ENCODE data around the gene FANCB. TPM values are rescaled to one million over a fixed set of nuclear protein-coding genes. Genes with fewer than 3 reads are reported as not detected.

The FANCB gene
- total and polyA plus RNA-seq, 9 of the 15 experiments (the other 6 are each of a cell fraction or from before 2014, with no cell fraction given), result 6.5 to 21.3 (median 14.6) TPM

DNA sequence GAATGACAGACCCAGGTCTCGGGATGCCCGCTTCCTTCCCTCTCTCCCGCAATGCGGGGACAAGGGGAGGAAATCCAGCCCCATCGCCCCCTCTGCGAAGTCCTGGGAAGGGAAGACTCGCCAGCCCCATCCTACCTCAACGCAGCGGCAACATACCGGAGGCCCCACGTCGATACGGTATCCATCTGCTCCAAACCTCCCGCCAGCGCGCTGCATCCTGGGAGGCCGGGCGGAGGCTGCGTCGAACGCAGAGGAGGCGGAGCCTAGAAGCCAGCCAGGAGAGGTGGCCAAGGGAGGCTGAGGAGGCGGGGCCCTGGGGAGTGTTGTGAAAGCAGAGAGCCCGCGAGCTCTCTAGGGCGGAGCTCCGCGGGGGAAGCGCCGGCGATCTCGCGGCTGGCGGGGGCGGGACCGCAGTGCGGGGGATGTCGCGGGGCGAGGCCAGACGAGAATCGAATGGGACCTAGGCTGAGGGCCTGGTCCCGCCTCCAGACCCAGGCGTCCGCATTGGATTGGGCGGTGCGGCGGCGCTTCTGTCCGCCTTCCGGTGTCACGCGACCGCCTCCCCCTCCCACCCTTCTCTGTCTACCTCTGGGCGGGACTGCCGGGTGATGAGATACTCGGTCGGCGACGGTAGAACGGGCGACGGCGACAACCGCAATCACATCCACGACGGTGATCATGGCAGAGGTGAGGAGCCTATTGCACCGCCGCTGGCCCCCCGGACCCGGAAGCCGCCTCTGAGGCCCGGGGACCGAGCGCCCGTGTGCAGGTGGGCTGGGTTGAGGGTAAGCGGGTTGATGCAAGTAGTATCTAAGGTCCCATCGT, at the start of gene FANCB, which contains the start of gene MOSPD2 (continued):
- TF ChIP-seq, protein P1, sequence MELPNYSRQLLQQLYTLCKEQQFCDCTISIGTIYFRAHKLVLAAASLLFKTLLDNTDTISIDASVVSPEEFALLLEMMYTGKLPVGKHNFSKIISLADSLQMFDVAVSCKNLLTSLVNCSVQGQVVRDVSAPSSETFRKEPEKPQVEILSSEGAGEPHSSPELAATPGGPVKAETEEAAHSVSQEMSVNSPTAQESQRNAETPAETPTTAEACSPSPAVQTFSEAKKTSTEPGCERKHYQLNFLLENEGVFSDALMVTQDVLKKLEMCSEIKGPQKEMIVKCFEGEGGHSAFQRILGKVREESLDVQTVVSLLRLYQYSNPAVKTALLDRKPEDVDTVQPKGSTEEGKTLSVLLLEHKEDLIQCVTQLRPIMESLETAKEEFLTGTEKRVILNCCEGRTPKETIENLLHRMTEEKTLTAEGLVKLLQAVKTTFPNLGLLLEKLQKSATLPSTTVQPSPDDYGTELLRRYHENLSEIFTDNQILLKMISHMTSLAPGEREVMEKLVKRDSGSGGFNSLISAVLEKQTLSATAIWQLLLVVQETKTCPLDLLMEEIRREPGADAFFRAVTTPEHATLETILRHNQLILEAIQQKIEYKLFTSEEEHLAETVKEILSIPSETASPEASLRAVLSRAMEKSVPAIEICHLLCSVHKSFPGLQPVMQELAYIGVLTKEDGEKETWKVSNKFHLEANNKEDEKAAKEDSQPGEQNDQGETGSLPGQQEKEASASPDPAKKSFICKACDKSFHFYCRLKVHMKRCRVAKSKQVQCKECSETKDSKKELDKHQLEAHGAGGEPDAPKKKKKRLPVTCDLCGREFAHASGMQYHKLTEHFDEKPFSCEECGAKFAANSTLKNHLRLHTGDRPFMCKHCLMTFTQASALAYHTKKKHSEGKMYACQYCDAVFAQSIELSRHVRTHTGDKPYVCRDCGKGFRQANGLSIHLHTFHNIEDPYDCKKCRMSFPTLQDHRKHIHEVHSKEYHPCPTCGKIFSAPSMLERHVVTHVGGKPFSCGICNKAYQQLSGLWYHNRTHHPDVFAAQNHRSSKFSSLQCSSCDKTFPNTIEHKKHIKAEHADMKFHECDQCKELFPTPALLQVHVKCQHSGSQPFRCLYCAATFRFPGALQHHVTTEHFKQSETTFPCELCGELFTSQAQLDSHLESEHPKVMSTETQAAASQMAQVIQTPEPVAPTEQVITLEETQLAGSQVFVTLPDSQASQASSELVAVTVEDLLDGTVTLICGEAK (IDR thresholded peaks at IDR 0.05), result peak; percentile 52; the same call in 1 of the 2 replicates
- TF ChIP-seq, protein P1 (CRISPR knock-in tag; IDR thresholded peaks at IDR 0.05), result no peak
- TF ChIP-seq MBD2 (IDR thresholded peaks at IDR 0.05; ENCODE audit: borderline replicate concordance, low read depth) (peak; percentile 27; the same call in 1 of the 2 replicates), ZFX (CRISPR knock-in tag; IDR thresholded peaks at IDR 0.05) (no peak; the same call in 1 of the 2 replicates), GABPB1 (CRISPR knock-in tag; IDR thresholded peaks at IDR 0.05) (peak; percentile 81), STAG1 (CRISPR knock-in tag; IDR thresholded peaks at IDR 0.05; ENCODE audit: borderline replicate concordance) (no peak), TEAD1 (CRISPR knock-in tag; IDR thresholded peaks at IDR 0.05) (no peak), MTA1 (IDR thresholded peaks at IDR 0.05; ENCODE audit: borderline replicate concordance) (peak; percentile 92), MEF2A (IDR thresholded peaks at IDR 0.05; ENCODE audit: control insufficient read depth, low read depth, low read length) (no peak), POLR2B (IDR thresholded peaks at IDR 0.05; ENCODE audit: low read depth, partially characterized antibody) (peak; percentile 53), PHF8 (IDR thresholded peaks at IDR 0.05; ENCODE audit: borderline replicate concordance, low read length) (peak; percentile 71; the same call in 1 of the 2 replicates), ZNF253 (CRISPR knock-in tag; conservative IDR thresholded peaks at IDR 0.05) (no peak), SP2 (IDR thresholded peaks at IDR 0.05; ENCODE audit: extremely low read depth, low read depth, low read length, poor library complexity, severe bottlenecking) (peak; percentile 19)
- TF ChIP-seq, protein P2, sequence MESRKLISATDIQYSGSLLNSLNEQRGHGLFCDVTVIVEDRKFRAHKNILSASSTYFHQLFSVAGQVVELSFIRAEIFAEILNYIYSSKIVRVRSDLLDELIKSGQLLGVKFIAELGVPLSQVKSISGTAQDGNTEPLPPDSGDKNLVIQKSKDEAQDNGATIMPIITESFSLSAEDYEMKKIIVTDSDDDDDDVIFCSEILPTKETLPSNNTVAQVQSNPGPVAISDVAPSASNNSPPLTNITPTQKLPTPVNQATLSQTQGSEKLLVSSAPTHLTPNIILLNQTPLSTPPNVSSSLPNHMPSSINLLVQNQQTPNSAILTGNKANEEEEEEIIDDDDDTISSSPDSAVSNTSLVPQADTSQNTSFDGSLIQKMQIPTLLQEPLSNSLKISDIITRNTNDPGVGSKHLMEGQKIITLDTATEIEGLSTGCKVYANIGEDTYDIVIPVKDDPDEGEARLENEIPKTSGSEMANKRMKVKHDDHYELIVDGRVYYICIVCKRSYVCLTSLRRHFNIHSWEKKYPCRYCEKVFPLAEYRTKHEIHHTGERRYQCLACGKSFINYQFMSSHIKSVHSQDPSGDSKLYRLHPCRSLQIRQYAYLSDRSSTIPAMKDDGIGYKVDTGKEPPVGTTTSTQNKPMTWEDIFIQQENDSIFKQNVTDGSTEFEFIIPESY (CRISPR knock-in tag; IDR thresholded peaks at IDR 0.05), result no peak
- TF ChIP-seq, protein P3, sequence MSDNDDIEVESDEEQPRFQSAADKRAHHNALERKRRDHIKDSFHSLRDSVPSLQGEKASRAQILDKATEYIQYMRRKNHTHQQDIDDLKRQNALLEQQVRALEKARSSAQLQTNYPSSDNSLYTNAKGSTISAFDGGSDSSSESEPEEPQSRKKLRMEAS (CRISPR knock-in tag; IDR thresholded peaks at IDR 0.05), result peak; percentile 51

Data from K562 (cell line).